GM21381 (cell line): Measurements from ENCODE around the gene LHFPL2.
"Not testable (repeated sequence)": the region's sequence is repeated elsewhere in the genome, so short reads cannot be mapped to it uniquely, and the experiment has no call there.

Source experiments
- ATAC-seq: cut with Tn5 transposase; IDR thresholded peaks from one replicate; pipeline ENCODE4 v1.9.1; 2021; ENCODE audit warnings: mild to moderate bottlenecking, moderate library complexity; ENCODE audit not compliant: unreplicated experiment

LHFPL2 gene

DNA sequence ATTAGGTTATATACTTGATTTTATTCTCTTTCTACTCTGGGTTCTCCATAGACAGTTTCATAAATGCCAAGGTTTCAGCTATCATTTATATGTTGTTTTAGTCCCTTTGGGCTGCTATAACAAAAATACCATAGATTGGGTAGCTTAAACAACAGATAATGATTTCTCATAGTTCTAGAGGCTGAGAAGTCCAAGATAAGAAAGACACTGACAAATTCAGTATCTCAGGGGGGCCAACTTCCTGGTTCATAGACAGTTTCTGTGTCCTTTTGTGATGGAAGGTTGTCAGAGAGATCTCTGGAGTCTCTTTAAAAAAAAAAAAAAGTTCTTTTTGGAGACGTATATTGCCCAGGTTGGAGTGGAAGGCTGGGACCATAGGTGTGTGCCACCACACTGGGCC lies 174.8 kb downstream of the LHFPL2 start:
- ATAC-seq: no peak

GRCh38 chr5:78472469-78473106 lies 176.0 kb downstream of the LHFPL2 start:
- no peak for ATAC-seq

GRCh38 chr5:78471896-78472295 lies 176.7 kb downstream of the LHFPL2 start:
- no peak for ATAC-seq

DNA sequence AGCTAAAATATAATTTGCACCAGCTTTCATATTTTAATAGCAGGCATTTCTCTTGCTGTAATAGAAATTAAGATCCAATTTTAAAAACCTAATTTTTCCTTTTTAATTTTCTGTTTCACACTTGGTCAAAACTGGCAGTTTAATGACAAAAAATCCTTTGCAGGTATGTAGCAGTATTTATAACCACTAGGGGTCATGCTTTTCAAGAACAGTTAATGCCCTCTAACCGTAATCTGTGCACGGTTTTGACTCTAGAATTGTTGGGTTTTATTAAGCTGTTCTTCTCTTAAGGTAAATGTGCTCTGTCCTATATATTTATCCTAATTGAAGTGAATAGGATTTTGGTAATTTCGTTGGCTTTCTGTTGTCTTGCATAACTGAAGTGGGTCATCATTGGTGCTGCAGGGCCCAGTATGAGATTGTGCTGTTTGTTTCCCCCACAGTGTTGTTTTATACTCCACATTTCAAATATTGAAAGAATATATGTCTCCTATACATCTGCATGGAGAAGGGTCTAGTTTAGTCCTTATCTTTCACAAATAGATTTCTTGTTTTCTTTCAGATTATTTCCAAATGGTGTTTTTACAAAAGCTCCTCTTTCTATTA lies 180.7 kb downstream of the LHFPL2 start:
- no peak for ATAC-seq

DNA sequence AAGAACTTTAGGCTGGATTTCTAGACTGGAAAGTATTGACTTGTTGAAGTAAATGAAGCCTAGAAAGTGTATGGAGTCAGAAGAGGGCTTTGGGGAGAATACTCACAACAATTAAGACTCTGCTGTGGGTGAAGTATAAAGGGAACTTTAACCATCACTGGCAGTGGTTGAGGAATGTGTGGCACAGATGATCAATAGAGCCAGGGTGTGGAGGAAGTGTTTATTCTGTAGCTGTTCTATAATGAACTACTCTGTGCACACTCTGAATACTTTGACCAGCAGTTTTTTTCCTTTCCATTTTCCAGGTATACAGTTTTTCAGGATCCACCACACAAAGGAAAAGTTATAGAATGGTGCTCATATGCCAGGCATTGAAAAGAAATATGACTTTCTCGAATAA lies 181.4 kb downstream of the LHFPL2 start:
- ATAC-seq: no peak

DNA sequence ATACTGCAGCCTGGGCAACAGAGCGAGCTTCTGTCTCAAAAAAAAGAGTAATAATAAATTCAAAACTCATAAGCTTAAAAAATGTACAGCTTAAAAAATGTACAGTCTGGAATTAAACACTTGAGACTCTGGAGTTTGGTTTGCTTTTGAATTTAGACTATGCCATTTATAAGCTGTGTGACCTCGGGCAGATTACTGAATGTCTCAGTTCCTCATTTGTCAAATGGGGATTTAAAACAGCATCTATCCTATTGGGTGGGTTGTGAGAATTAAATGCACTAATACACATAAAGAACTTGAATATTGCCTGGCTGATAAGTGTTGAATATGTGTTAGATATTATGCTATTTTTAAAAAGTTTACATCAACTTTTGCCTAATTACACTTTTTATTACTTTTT lies 189.7 kb downstream of the LHFPL2 start:
- ATAC-seq: no peak

- not testable (repeated sequence) for ATAC-seq
These were observed 191.1 kb downstream of the LHFPL2 start for GRCh38 chr5:78457507-78457906.

- ATAC-seq: no peak
These were observed 199.5 kb downstream of the LHFPL2 start for GRCh38 chr5:78449103-78449502.

DNA sequence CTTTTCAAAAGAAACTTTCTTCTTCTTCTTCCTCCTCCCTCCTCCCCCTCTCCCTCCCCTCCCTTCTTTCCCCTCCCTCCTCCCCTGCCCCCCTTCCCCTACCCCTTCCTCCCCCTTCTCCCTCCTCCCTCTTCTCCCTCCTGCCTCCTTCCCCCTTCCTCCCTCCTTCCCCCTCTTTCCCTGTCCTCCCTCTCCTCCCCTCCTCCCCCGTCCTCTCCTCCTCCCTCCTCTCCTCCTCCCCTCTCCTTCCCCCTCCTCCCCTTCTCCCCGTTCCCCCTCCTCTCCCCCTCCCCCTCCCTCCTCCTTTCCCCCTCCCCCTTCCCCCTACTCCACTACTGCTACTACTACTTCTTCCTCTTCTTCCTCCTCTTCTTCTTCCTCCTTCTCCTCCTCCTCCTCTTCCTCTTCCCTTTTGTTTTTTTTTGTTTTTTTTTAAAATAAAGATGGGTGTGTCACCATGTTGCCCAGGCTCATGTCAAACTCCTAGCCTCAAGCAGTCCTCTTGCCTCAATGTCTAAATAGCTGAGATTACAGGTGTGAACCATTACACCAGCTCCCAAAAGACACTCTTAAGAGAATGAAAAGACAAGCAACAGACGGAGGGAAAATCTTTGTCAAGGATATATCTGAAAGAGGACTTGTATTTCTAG lies 200.7 kb downstream of the LHFPL2 start:
- no peak for ATAC-seq
